GM15510 (cell line): Measurements from ENCODE around the gene YAP1.

ENCODE experiments used
- POLR2A ChIP-seq: IDR thresholded peaks from 3 replicates; pipeline ENCODE4 v1.6.1; 2011; ENCODE audit warnings: borderline replicate concordance; ENCODE audit not compliant: insufficient read length; ENCODE audit errors: extremely low read depth

YAP1 gene

DNA sequence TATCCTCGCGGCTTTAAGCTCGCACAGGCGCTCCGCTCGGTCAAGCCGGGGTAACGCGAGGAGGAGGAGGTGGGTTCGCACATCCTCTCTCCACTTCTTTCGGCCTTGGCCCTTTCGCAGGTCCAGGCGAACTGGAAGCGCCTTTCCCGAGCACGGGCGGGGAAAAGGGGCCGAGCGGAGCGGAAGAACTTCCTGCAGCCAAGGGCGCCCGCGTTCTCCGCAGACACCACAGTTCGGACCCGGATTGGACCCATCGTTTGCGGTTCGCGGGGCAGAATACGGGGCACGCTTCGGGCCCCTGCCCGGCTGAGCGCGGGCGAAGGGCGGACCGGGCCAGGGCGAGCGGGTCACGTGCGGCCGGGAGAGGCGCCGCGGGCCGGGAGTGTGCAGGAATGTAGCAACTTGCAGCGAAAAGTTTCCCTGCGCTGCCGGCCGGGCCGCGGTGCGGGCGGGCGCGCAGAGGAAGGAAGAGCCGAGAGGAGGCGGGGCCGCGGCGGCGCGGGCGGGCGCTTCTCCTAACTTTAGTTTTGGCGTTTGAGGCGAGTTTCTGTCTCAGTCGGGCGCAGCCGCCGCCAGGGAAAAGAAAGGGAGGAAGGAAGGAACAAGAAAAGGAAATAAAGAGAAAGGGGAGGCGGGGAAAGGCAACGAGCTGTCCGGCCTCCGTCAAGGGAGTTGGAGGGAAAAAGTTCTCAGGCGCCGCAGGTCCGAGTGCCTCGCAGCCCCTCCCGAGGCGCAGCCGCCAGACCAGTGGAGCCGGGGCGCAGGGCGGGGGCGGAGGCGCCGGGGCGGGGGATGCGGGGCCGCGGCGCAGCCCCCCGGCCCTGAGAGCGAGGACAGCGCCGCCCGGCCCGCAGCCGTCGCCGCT, at the start of gene YAP1:
TSS of gene YAP1 (plus strand) at position 552 of the 865 bp plus-strand sequence. CDS start 402 bp downstream, outside the sequence.
- no peak for TF ChIP-seq POLR2A

- no peak for TF ChIP-seq POLR2A
Observed at GRCh38 chr11:102061276-102061675, 49.0 kb upstream of the YAP1 start.

- no peak for TF ChIP-seq POLR2A
Observed at GRCh38 chr11:102062106-102062505, 48.1 kb upstream of the YAP1 start.

- no peak for TF ChIP-seq POLR2A
Observed at GRCh38 chr11:102064316-102064715, 45.9 kb upstream of the YAP1 start.

- TF ChIP-seq POLR2A: no peak
Observed at GRCh38 chr11:102070766-102071165, 39.5 kb upstream of the YAP1 start.

GRCh38 chr11:102071497-102072472, 38.5 kb upstream of the YAP1 start:
- no peak for TF ChIP-seq POLR2A

GRCh38 chr11:102073253-102073652, 37.0 kb upstream of the YAP1 start:
- no peak for TF ChIP-seq POLR2A

GRCh38 chr11:102079625-102080024, 30.6 kb upstream of the YAP1 start:
- TF ChIP-seq POLR2A: no peak

DNA sequence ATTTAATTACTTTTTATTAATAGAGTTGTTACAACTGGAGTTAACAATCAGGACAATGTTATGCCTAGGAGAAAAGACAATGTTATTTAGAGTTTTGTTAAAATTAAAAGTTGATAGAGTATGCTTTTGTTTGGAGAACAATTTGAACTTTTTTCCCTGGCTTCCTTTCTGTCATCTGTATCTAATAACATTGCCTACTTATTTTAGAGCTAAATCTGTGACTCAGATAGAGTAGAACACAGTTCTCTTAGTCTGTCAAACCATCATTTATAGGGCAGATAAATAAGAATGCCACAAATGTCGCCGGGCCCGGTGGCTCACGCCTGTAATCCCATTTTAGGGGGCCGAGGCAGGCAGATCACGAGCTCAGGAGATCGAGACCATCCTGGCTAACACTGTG, 28.9 kb upstream of the YAP1 start:
- TF ChIP-seq POLR2A: no peak

GRCh38 chr11:102085864-102086551, 24.2 kb upstream of the YAP1 start:
- no peak for TF ChIP-seq POLR2A

- TF ChIP-seq POLR2A: no peak
Observed at GRCh38 chr11:102097186-102097585, 13.1 kb upstream of the YAP1 start.

- no peak for TF ChIP-seq POLR2A
Observed at GRCh38 chr11:102099755-102100154, 10.5 kb upstream of the YAP1 start.

- TF ChIP-seq POLR2A: no peak
Observed at GRCh38 chr11:102108734-102109440, 1.4 kb upstream of the YAP1 start.

DNA sequence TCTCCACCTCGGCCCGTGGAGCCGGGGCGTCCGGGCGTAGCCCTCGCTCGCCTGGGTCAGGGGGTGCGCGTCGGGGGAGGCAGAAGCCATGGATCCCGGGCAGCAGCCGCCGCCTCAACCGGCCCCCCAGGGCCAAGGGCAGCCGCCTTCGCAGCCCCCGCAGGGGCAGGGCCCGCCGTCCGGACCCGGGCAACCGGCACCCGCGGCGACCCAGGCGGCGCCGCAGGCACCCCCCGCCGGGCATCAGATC, 439 bp downstream of the YAP1 start:
- no peak for TF ChIP-seq POLR2A
